HepG2 (cell line): Measurements from ENCODE around the gene ALG14. TPM values are rescaled to one million over a fixed set of nuclear protein-coding genes. Genes with fewer than 3 reads are reported as not detected.

Experiments used
- ASH2L ChIP-seq: fragments of 300-600, 200-600 bp; sonication (generic); IDR thresholded peaks from 2 replicates; pipeline ENCODE4 v1.7.0; 2017; ENCODE audit warnings: low read depth, mild to moderate bottlenecking, moderate library complexity, mixed read lengths, low read length; ENCODE audit not compliant: insufficient read length
- CBX5 ChIP-seq: sonication (generic); formaldehyde crosslinking; IDR thresholded peaks from 2 replicates; pipeline ENCODE4 v1.4.0; 2020; ENCODE audit warnings: missing genetic modification reagents, borderline replicate concordance
- CENPBD1 ChIP-seq: sonication (generic); formaldehyde crosslinking; IDR thresholded peaks from 2 replicates; pipeline ENCODE4 v1.8.0; 2022; ENCODE audit warnings: missing genetic modification reagents, low read depth, mild to moderate bottlenecking, borderline replicate concordance
- ELF4 ChIP-seq: sonication (generic); formaldehyde crosslinking; IDR thresholded peaks from 2 replicates; pipeline ENCODE4 v1.5.0; 2020; ENCODE audit warnings: missing genetic modification reagents, mild to moderate bottlenecking, moderate library complexity, borderline replicate concordance
- FOXO4 ChIP-seq: sonication (generic); formaldehyde crosslinking; conservative IDR thresholded peaks from 2 replicates; pipeline ENCODE4 v1.8.1; 2023; ENCODE audit warnings: missing genetic modification reagents
- HMG20B ChIP-seq: conservative IDR thresholded peaks from 2 replicates; pipeline ENCODE4 v1.6.1; 2016; ENCODE audit warnings: missing genetic modification reagents, missing compliant biosample characterization
- MEIS1 ChIP-seq: sonication (generic); formaldehyde crosslinking; IDR thresholded peaks from 2 replicates; pipeline ENCODE4 v1.9.0; 2021; ENCODE audit warnings: mild to moderate bottlenecking, missing genetic modification reagents, moderate library complexity, borderline replicate concordance
- NCOA5 ChIP-seq: sonication (generic); formaldehyde crosslinking; IDR thresholded peaks from 2 replicates; pipeline ENCODE4 v1.4.0; 2020; ENCODE audit warnings: missing genetic modification reagents
- NR2F6 ChIP-seq, 2 experiments: IDR thresholded peaks; 2 replicates each; pipeline ENCODE4 v1.6.1; 2016; ENCODE audit warnings: antibody characterized with exemption in 1 of 2, mild to moderate bottlenecking in 1 of 2
- PPARG ChIP-seq: conservative IDR thresholded peaks from 2 replicates; pipeline ENCODE4 v1.6.1; 2016; ENCODE audit warnings: missing biosample characterization, missing genetic modification reagents
- REPIN1 ChIP-seq: sonication (generic); formaldehyde crosslinking; IDR thresholded peaks from 2 replicates; pipeline ENCODE4 v1.8.0; 2022; ENCODE audit warnings: missing genetic modification reagents, low read depth, mild to moderate bottlenecking, borderline replicate concordance
- SYNCRIP ChIP-seq: fragments of 200-400 bp; formaldehyde crosslinking; IDR thresholded peaks from 2 replicates; pipeline ENCODE4 v1.6.1; 2018; ENCODE audit warnings: mild to moderate bottlenecking, low read depth, low read length; ENCODE audit not compliant: insufficient read depth
- THAP11 ChIP-seq: IDR thresholded peaks from 2 replicates; pipeline ENCODE4 v1.6.1; 2016; ENCODE audit warnings: missing biosample characterization, missing genetic modification reagents
- THAP9 ChIP-seq: sonication (generic); formaldehyde crosslinking; IDR thresholded peaks from 2 replicates; pipeline ENCODE4; 2020; ENCODE audit warnings: missing genetic modification reagents, mild to moderate bottlenecking, borderline replicate concordance
- ZFAT ChIP-seq: sonication (generic); formaldehyde crosslinking; conservative IDR thresholded peaks from 2 replicates; pipeline ENCODE4 v1.8.1; 2023; ENCODE audit warnings: missing genetic modification reagents, inconsistent platforms
- ZFP90 ChIP-seq: sonication (generic); formaldehyde crosslinking; IDR thresholded peaks from 2 replicates; pipeline ENCODE4 v1.8.0; 2022; ENCODE audit warnings: missing genetic modification reagents, mild to moderate bottlenecking, inconsistent platforms, borderline replicate concordance
- ZMYM2 ChIP-seq: sonication (generic); formaldehyde crosslinking; IDR thresholded peaks from 2 replicates; pipeline ENCODE4 v1.8.0; 2022; ENCODE audit warnings: mild to moderate bottlenecking, missing genetic modification reagents
- ZNF17 ChIP-seq: sonication (generic); formaldehyde crosslinking; IDR thresholded peaks from 2 replicates; pipeline ENCODE4 v1.5.0; 2020; ENCODE audit warnings: mild to moderate bottlenecking, missing genetic modification reagents
- ZNF468 ChIP-seq: sonication (generic); formaldehyde crosslinking; IDR thresholded peaks from 2 replicates; pipeline ENCODE4 v1.8.0; 2022; ENCODE audit warnings: mild to moderate bottlenecking, moderate library complexity, missing genetic modification reagents
- ZNF556 ChIP-seq: sonication (generic); formaldehyde crosslinking; IDR thresholded peaks from 2 replicates; pipeline ENCODE4 v1.4.0; 2020; ENCODE audit warnings: mild to moderate bottlenecking, missing genetic modification reagents, borderline replicate concordance
- ZNF564 ChIP-seq: sonication (generic); formaldehyde crosslinking; IDR thresholded peaks from 2 replicates; pipeline ENCODE4 v1.8.1; 2023; ENCODE audit warnings: mild to moderate bottlenecking, missing genetic modification reagents
- ZNF570 ChIP-seq: sonication (generic); formaldehyde crosslinking; IDR thresholded peaks from 2 replicates; pipeline ENCODE4 v1.4.0; 2020; ENCODE audit warnings: mild to moderate bottlenecking, missing genetic modification reagents, borderline replicate concordance
- polyA plus RNA-seq, 8 experiments: library from polyadenylated mRNA; depleted of rRNA in 3 of 8; stranded (reverse) in 7 of 8; unstranded in 1 of 8; fragments of >200 nt; fragmentation: Illumina TruSeq in 4 of 8; extraction: Trizol in 4 of 8; gene quantifications; 2 replicates each; pipeline versions ENCODE4 v1.2.1 to v1.2.3, GENCODE V29; 2011 to 2016; ENCODE audit warnings: low read depth in 4 of 8, missing spikeins in 1 of 8, mixed read lengths in 1 of 8; ENCODE audit not compliant: insufficient read depth in 1 of 8
- total RNA-seq, 5 experiments: library from RNA; depleted of rRNA; stranded (reverse); fragments of >200 nt; fragmentation: Illumina TruSeq; extraction: Trizol; gene quantifications; 2 replicates each; pipeline ENCODE4 v1.2.3, GENCODE V29; 2016; ENCODE audit warnings: low read depth in 1 of 5
- TF ChIP-seq, protein P1 (sequence below): sonication (generic); formaldehyde crosslinking; IDR thresholded peaks from 2 replicates; pipeline ENCODE4 v1.8.1; 2022; ENCODE audit warnings: low read depth, mild to moderate bottlenecking, missing genetic modification reagents

ALG14 gene
- total and polyA plus RNA-seq, 2 of the 13 experiments (the other 11 are each of a cell fraction or from before 2014, with no cell fraction given): 4.5 to 12.7 TPM

DNA sequence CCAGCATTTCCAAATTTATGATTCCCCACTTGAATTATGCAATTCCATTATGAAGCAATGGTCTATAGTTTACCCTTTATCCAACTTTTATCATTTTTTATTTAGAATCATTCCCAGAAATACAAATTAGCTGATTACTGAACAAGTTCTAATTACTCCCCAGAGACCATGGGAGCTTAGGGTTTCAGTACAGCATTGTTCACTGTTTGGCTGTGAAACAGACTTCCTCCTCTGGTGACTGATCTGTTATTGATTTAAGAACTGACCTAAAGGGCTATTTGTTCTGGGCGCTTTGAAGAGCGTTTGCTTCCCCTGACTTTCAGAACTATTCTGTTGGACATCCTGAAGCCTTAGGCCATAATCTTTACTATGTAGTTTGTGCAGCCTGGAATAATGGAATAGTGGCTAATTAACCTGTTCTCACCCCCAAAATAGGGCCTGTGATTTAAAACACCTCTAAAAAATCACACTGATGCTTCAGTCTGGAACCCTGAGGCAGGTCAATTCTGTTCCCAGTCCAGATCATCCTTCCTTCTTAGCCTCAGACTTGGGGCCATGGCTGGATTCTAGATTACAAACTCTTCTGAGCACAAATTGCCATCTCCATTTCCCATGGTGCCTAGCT lies 58.7 kb downstream of the ALG14 start (continued):
- TF ChIP-seq, protein P1, sequence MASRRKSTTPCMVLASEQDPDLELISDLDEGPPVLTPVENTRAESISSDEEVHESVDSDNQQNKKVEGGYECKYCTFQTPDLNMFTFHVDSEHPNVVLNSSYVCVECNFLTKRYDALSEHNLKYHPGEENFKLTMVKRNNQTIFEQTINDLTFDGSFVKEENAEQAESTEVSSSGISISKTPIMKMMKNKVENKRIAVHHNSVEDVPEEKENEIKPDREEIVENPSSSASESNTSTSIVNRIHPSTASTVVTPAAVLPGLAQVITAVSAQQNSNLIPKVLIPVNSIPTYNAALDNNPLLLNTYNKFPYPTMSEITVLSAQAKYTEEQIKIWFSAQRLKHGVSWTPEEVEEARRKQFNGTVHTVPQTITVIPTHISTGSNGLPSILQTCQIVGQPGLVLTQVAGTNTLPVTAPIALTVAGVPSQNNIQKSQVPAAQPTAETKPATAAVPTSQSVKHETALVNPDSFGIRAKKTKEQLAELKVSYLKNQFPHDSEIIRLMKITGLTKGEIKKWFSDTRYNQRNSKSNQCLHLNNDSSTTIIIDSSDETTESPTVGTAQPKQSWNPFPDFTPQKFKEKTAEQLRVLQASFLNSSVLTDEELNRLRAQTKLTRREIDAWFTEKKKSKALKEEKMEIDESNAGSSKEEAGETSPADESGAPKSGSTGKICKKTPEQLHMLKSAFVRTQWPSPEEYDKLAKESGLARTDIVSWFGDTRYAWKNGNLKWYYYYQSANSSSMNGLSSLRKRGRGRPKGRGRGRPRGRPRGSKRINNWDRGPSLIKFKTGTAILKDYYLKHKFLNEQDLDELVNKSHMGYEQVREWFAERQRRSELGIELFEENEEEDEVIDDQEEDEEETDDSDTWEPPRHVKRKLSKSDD (CRISPR knock-in tag): no peak
- TF ChIP-seq THAP11 (0 out of 2 replicates have a peak, but pooled peaks have one; percentile 17), ZFP90 (peak; percentile 49; the same call in 1 of the 2 replicates), ZNF17 (CRISPR knock-in tag) (no peak), CENPBD1 (CRISPR knock-in tag) (no peak), ZNF468 (CRISPR knock-in tag) (no peak), HMG20B (CRISPR knock-in tag) (no peak), MEIS1 (CRISPR knock-in tag) (no peak), SYNCRIP (no peak), THAP9 (no peak), PPARG (CRISPR knock-in tag) (peak; percentile 92), ZNF556 (no peak; the same call in 1 of the 2 replicates), NCOA5 (CRISPR knock-in tag) (no peak), ELF4 (CRISPR knock-in tag) (no peak), ZFAT (CRISPR knock-in tag) (no peak), REPIN1 (no peak; the same call in 1 of the 2 replicates), ZNF564 (no peak), FOXO4 (no peak), CBX5 (CRISPR knock-in tag) (no peak), ZMYM2 (CRISPR knock-in tag) (no peak), ASH2L (peak; percentile 68), ZNF570 (CRISPR knock-in tag) (no peak), NR2F6 (IDR thresholded peaks at IDR 0.05) (peak; percentile 76), NR2F6 (CRISPR knock-in tag; IDR thresholded peaks at IDR 0.05) (peak; percentile 88)
